ENCODE data around the gene POLR2C. TPM values are rescaled to one million over a fixed set of nuclear protein-coding genes. Genes with fewer than 3 reads are reported as not detected.

POLR2C gene
- total RNA-seq, 5 donors from 2014 or later (not counting 1 experiment from before 2014, with no cell fraction given): 63.8 to 93.9 (median 69.0) TPM

GRCh38 chr16:57513371-57514102, 51.1 kb downstream of the POLR2C start:
- Mint-ChIP-seq H3K9me3 (no peaks in the 10 kb centered on the region), H3K36me3 (peaks cover 32% of the 10 kb centered on the region), H3K4me1 (no peaks in the 10 kb centered on the region), H3K27me3 (no peaks in the 10 kb centered on the region), H3K27ac (no peak overlapping the region), H3K4me3 (no peak overlapping the region)
- Histone ChIP-seq H3K4me1 (ENCODE audit: control insufficient read depth in 1 of 2, extremely low read depth in 1 of 2, insufficient read depth in 2 of 2, low read length in 2 of 2) (no peaks in the 10 kb centered on the region), H3K36me3 (ENCODE audit: control insufficient read depth in 2 of 2, extremely low read depth in 1 of 2, insufficient read depth in 1 of 2, low read length in 1 of 2) (peaks cover 10 to 27% of the 10 kb centered on the region in 2 donors), H3K27me3 (replicated peaks in 1 of 2; ENCODE audit: control insufficient read depth in 2 of 2, extremely low read depth in 1 of 2, insufficient read depth in 2 of 2, low read length in 1 of 2) (peaks cover 0 to 3% of the 10 kb centered on the region in 2 experiments), H3K4me3 (ENCODE audit: control insufficient read depth in 1 of 2, extremely low read depth in 1 of 2, low read length in 1 of 2) (no peak overlapping the region), H3K9me3 (no peaks in the 10 kb centered on the region), H3K27ac (ENCODE audit: low read length) (no peak overlapping the region)
- DNase-seq: no peak
- WGBS (ENCODE audit: insufficient coverage): 89% methylated on average over 7 of the region's 14 CpGs
- POLR2A ChIA-PET: no interaction called here
- CTCF ChIA-PET: interaction anchor here in 1 of 2 donors (0.6 kb wide), 1 partner anchor 192 kb away, joined by 6 read pairs; no protein-coding TSS in a partner anchor
- no peak for ATAC-seq (replicated peaks in 1 of 4)

DNA sequence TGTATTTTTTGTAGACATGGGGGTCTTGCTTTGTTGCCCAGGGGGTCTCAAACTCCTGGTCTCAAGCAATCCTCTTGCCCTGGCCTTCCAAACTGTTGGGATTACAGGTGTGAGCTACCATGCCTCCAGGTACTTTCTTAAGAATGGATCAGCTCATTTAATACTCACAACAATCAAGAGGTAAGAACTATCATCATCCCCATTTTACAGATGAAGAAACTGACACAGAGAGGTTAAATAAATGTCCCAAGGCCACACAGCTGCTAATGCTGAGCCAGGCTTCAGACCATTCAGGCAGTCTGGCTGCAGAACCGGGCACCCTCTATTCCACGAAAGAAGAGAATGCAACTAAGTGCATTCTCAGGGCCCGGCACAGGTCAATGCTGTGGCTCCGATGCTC, 51.9 kb downstream of the POLR2C start:
- peaks cover 0 to 1% of the 10 kb centered on the region in 2 experiments for H3K27me3 ChIP-seq (replicated peaks in 1 of 2; ENCODE audit: control insufficient read depth in 2 of 2, extremely low read depth in 1 of 2, insufficient read depth in 2 of 2, low read length in 1 of 2)
- Mint-ChIP-seq H3K27ac (no peak overlapping the region), H3K36me3 (peaks cover 36% of the 10 kb centered on the region), H3K4me1 (no peaks in the 10 kb centered on the region), H3K4me3 (no peak overlapping the region), H3K27me3 (no peaks in the 10 kb centered on the region), H3K9me3 (no peaks in the 10 kb centered on the region)
- H3K4me1 ChIP-seq (ENCODE audit: control insufficient read depth in 1 of 2, extremely low read depth in 1 of 2, insufficient read depth in 2 of 2, low read length in 2 of 2): no peaks in the 10 kb centered on the region
- ChIA-PET POLR2A (no interaction called here), CTCF (no interaction called here)
- 94% methylated on average over 4 of the region's 4 CpGs for WGBS (ENCODE audit: insufficient coverage)
- ATAC-seq (replicated peaks in 1 of 4): no peak
- H3K27ac ChIP-seq (ENCODE audit: low read length): no peak overlapping the region
- H3K36me3 ChIP-seq (ENCODE audit: control insufficient read depth in 2 of 2, extremely low read depth in 1 of 2, insufficient read depth in 1 of 2, low read length in 1 of 2): peaks cover 10 to 27% of the 10 kb centered on the region in 2 donors
- DNase-seq: no peak
- no peaks in the 10 kb centered on the region for H3K9me3 ChIP-seq
- H3K4me3 ChIP-seq (ENCODE audit: control insufficient read depth in 1 of 2, extremely low read depth in 1 of 2, low read length in 1 of 2): no peak overlapping the region

GRCh38 chr16:57514791-57515600, 52.5 kb downstream of the POLR2C start:
- Mint-ChIP-seq H3K27ac (no peak overlapping the region), H3K4me3 (no peak overlapping the region), H3K27me3 (no peaks in the 10 kb centered on the region), H3K9me3 (no peaks in the 10 kb centered on the region), H3K4me1 (peaks cover 2 to 3% (median 2%) of the 10 kb centered on the region in 3 donors), H3K36me3 (peaks cover 36% of the 10 kb centered on the region)
- H3K36me3 ChIP-seq (ENCODE audit: control insufficient read depth in 2 of 2, extremely low read depth in 1 of 2, insufficient read depth in 1 of 2, low read length in 1 of 2): peaks cover 10 to 27% of the 10 kb centered on the region in 2 donors
- CTCF ChIA-PET: no interaction called here
- H3K9me3 ChIP-seq: no peaks in the 10 kb centered on the region
- 95% methylated on average over 23 of the region's 23 CpGs for WGBS (ENCODE audit: insufficient coverage)
- POLR2A ChIA-PET: no interaction called here
- no peak overlapping the region for H3K4me3 ChIP-seq (ENCODE audit: control insufficient read depth in 1 of 2, extremely low read depth in 1 of 2, low read length in 1 of 2)
- ATAC-seq (replicated peaks in 1 of 4): no peak
- H3K4me1 ChIP-seq (ENCODE audit: control insufficient read depth in 1 of 2, extremely low read depth in 1 of 2, insufficient read depth in 2 of 2, low read length in 2 of 2): peaks cover 0 to 5% of the 10 kb centered on the region in 2 experiments
- no peak for DNase-seq
- no peaks in the 10 kb centered on the region for H3K27me3 ChIP-seq (replicated peaks in 1 of 2; ENCODE audit: control insufficient read depth in 2 of 2, extremely low read depth in 1 of 2, insufficient read depth in 2 of 2, low read length in 1 of 2)
- no peak overlapping the region for H3K27ac ChIP-seq (ENCODE audit: low read length)

DNA sequence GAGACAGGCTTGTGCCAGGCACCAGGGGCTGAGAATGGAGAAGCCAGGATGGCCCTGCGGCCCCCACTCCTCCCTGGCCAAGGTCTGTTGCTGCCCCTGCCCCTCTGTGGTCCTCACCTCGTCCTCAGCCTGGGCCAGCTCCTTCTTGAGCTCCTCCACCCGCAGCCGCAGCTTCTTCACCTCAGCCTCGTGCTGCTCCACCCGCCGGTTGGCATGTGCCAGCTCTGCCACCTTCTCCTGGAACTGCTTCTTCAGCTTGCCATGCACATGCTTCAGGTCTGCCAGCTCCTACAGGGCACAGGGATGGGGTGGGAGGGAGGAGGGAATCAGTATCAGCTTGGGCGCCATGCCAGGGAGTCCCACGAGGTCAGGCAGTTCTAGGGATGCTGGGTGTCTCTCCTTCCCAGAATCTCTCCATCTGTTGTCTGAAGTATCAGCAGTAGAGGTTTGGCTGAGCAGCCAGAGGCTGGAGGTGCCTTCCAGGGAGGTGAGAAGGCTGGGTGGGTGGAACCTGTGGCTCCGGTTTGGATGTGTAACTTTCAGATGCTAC, 53.8 kb downstream of the POLR2C start:
- H3K9me3 ChIP-seq: no peaks in the 10 kb centered on the region
- H3K36me3 Mint-ChIP-seq: peaks cover 36% of the 10 kb centered on the region
- POLR2A ChIA-PET: no interaction called here

DNA sequence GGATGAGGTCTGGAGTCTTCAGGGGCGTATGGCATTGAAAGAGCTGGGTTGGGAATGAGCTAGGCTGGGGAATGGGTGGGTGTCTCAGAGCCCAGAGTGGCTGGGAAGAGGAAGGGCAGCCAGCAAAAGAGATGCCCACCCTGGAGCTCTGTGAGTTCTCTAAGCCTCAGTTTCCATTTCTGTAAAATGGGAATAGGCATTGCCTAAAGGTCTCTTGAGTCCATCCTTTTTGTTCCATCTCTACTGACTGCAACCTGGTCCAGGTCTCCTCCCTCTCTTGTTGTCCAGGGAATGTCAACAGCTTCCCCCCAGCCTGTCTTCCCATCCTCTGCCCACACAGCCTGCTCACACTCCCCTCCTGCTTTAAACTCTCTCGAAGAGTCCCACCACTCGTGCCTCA, 54.3 kb downstream of the POLR2C start:
- ATAC-seq (replicated peaks in 1 of 4) (no peak), DNase-seq (no peak)
- POLR2A ChIA-PET: no interaction called here
- Mint-ChIP-seq H3K9me3 (no peaks in the 10 kb centered on the region), H3K27me3 (no peaks in the 10 kb centered on the region), H3K4me1 (peaks cover 5 to 7% (median 6%) of the 10 kb centered on the region in 3 donors), H3K27ac (no peak overlapping the region), H3K36me3 (peaks cover 33% of the 10 kb centered on the region), H3K4me3 (no peak overlapping the region)
- WGBS (ENCODE audit: insufficient coverage): 95% methylated on average over 2 of the region's 3 CpGs
- Histone ChIP-seq H3K9me3 (no peaks in the 10 kb centered on the region), H3K4me3 (ENCODE audit: control insufficient read depth in 1 of 2, extremely low read depth in 1 of 2, low read length in 1 of 2) (no peak overlapping the region), H3K27me3 (replicated peaks in 1 of 2; ENCODE audit: control insufficient read depth in 2 of 2, extremely low read depth in 1 of 2, insufficient read depth in 2 of 2, low read length in 1 of 2) (no peaks in the 10 kb centered on the region), H3K27ac (ENCODE audit: low read length) (no peak overlapping the region), H3K4me1 (ENCODE audit: control insufficient read depth in 1 of 2, extremely low read depth in 1 of 2, insufficient read depth in 2 of 2, low read length in 2 of 2) (peaks cover 0 to 8% of the 10 kb centered on the region in 2 experiments), H3K36me3 (ENCODE audit: control insufficient read depth in 2 of 2, extremely low read depth in 1 of 2, insufficient read depth in 1 of 2, low read length in 1 of 2) (peaks cover 10 to 27% of the 10 kb centered on the region in 2 donors)
- CTCF ChIA-PET: interaction anchor here in 1 of 2 donors (0.8 kb wide), 1 partner anchor 54 kb away, joined by 3 read pairs; no protein-coding TSS in a partner anchor

More for the DNA sequence above, 53.8 kb downstream of the POLR2C start:
- no peaks in the 10 kb centered on the region for H3K27me3 ChIP-seq (replicated peaks in 1 of 2; ENCODE audit: control insufficient read depth in 2 of 2, extremely low read depth in 1 of 2, insufficient read depth in 2 of 2, low read length in 1 of 2)
- WGBS (ENCODE audit: insufficient coverage): 88% methylated on average over 8 of the region's 10 CpGs
- no peaks in the 10 kb centered on the region for H3K27me3 Mint-ChIP-seq
- ATAC-seq (replicated peaks in 1 of 4) (no peak), DNase-seq (no peak)
- H3K27ac ChIP-seq (ENCODE audit: low read length): no peak overlapping the region
- no peak overlapping the region for H3K4me3 ChIP-seq (ENCODE audit: control insufficient read depth in 1 of 2, extremely low read depth in 1 of 2, low read length in 1 of 2)
- H3K4me1 ChIP-seq (ENCODE audit: control insufficient read depth in 1 of 2, extremely low read depth in 1 of 2, insufficient read depth in 2 of 2, low read length in 2 of 2): peaks cover 0 to 8% of the 10 kb centered on the region in 2 experiments
- no peak overlapping the region for H3K27ac Mint-ChIP-seq
- no peak overlapping the region for H3K4me3 Mint-ChIP-seq
- no peaks in the 10 kb centered on the region for H3K9me3 Mint-ChIP-seq
- H3K36me3 ChIP-seq (ENCODE audit: control insufficient read depth in 2 of 2, extremely low read depth in 1 of 2, insufficient read depth in 1 of 2, low read length in 1 of 2): peaks cover 10 to 27% of the 10 kb centered on the region in 2 donors
- H3K4me1 Mint-ChIP-seq: peaks cover 5 to 7% (median 6%) of the 10 kb centered on the region in 3 donors
- CTCF ChIA-PET: interaction anchor here in 1 of 2 donors (0.8 kb wide), 1 partner anchor 54 kb away, joined by 3 read pairs; no protein-coding TSS in a partner anchor
